T-cell (primary cell): ENCODE results near the gene EPHA3. TPM values are rescaled to one million over a fixed set of nuclear protein-coding genes. Genes with fewer than 3 reads are reported as not detected.

Source experiments
- ATAC-seq, 4 experiments: fragments of 200-7000 bp in 3 of 4; fragments of 150-1000 bp in 1 of 4; cut with Tn5 transposase; replicated peaks in 1 of 4; 1 replicate in 3 of 4; 2 replicates in 1 of 4; pipeline ENCODE4 v1.10.0; 2021; ENCODE audit warnings: moderate library complexity in 3 of 4, mild to moderate bottlenecking in 2 of 4, moderate number of reproducible peaks in 1 of 4
- CTCF ChIA-PET, 2 donors: fragments of 300-600 bp; sonication (Branson Sonifier 250); formaldehyde crosslinking; loops; one replicate each; lab custom pipeline; 2022; ENCODE audit warnings: antibody characterized with exemption in 2 of 2; lab: Charles Lee
- POLR2A ChIA-PET, 2 donors: fragments of 300-600 bp; sonication (Branson Sonifier 250); formaldehyde crosslinking; loops; one replicate each; lab custom pipeline; 2022; ENCODE audit warnings: antibody characterized with exemption in 2 of 2; lab: Charles Lee
- DNase-seq, 35 experiments: peaks; one replicate each; pipeline versions ENCODE4 v3.0.0 to v3.0.0-alpha.2; 2013 to 2023
- H3K27ac ChIP-seq: one replicate; pipeline ENCODE4 v1.5.1; 2013; ENCODE audit warnings: low read length
- H3K27me3 ChIP-seq, 2 experiments: replicated peaks in 1 of 2; 1 replicate in 1 of 2; 2 replicates in 1 of 2; pipeline versions ENCODE4 v1.6.1 to v1.7.0; 2013; ENCODE audit warnings: low read length in 1 of 2, mixed read lengths in 1 of 2; ENCODE audit not compliant: control insufficient read depth in 2 of 2, insufficient read depth in 2 of 2; ENCODE audit errors: extremely low read depth in 1 of 2
- H3K36me3 ChIP-seq, 2 donors: 1 replicate in 1 of 2; 2 replicates in 1 of 2; pipeline versions ENCODE4 v1.6.1 to v1.7.0; 2013; ENCODE audit warnings: low read length in 1 of 2; ENCODE audit not compliant: control insufficient read depth in 2 of 2, insufficient read depth in 1 of 2; ENCODE audit errors: extremely low read depth in 1 of 2
- H3K4me1 ChIP-seq, 2 experiments: 1 replicate in 1 of 2; 2 replicates in 1 of 2; pipeline versions ENCODE4 v1.6.1 to v1.7.0; 2013; ENCODE audit warnings: low read length in 2 of 2, mixed read lengths in 1 of 2; ENCODE audit not compliant: insufficient read depth in 2 of 2, control insufficient read depth in 1 of 2; ENCODE audit errors: extremely low read depth in 1 of 2
- H3K4me3 ChIP-seq, 2 donors: 1 replicate in 1 of 2; 2 replicates in 1 of 2; pipeline versions ENCODE4 v1.5.1 to v1.7.0; 2013; ENCODE audit warnings: mild to moderate bottlenecking in 2 of 2, low read length in 1 of 2, moderate library complexity in 1 of 2; ENCODE audit not compliant: control insufficient read depth in 1 of 2; ENCODE audit errors: extremely low read depth in 1 of 2
- H3K9me3 ChIP-seq: 2 replicates; pipeline ENCODE4 v1.7.0; 2013
- H3K27ac Mint-ChIP-seq, 2 donors: one replicate each; pipeline ENCODE4 v1.8.0; 2020 to 2021; ENCODE audit warnings: mild to moderate bottlenecking in 2 of 2, mixed read lengths in 2 of 2
- H3K27me3 Mint-ChIP-seq, 2 donors: one replicate each; pipeline ENCODE4 v1.8.0; 2021 to 2022; ENCODE audit warnings: mixed read lengths in 2 of 2
- H3K36me3 Mint-ChIP-seq: one replicate; pipeline ENCODE4 v1.8.0; 2021; ENCODE audit warnings: mixed read lengths
- H3K4me1 Mint-ChIP-seq, 3 donors: one replicate each; pipeline ENCODE4 v1.8.0; 2020 to 2022; ENCODE audit warnings: mixed read lengths in 3 of 3, mild to moderate bottlenecking in 1 of 3
- H3K4me3 Mint-ChIP-seq, 3 donors: one replicate each; pipeline ENCODE4 v1.8.0; 2020 to 2022; ENCODE audit warnings: mild to moderate bottlenecking in 3 of 3, mixed read lengths in 3 of 3, moderate library complexity in 3 of 3
- H3K9me3 Mint-ChIP-seq, 3 donors: one replicate each; pipeline ENCODE4 v1.8.0; 2020 to 2022; ENCODE audit warnings: mixed read lengths in 3 of 3
- WGBS: methylation state at CpG from one replicate; pipeline ENCODE4 v1.1.5; 2013; ENCODE audit warnings: missing lambda C conversion rate; ENCODE audit not compliant: insufficient coverage; 5-methylcytosine and 5-hydroxymethylcytosine counted together
- total RNA-seq, 35 experiments: library from RNA in 6 of 35; stranded (reverse) in 6 of 35; fragments of 120-200 nt in 1 of 35; gene quantifications; one replicate each; pipeline versions ENCODE4 v1.2.1 to v1.2.4 and lab custom pipeline; 2013 to 2026

EPHA3 gene
- total RNA-seq, 5 donors from 2014 or later (not counting 1 experiment from before 2014, with no cell fraction given), result not detected

- Mint-ChIP-seq H3K27ac (no peak overlapping the region), H3K27me3 (no peaks in the 10 kb centered on the region), H3K4me3 (no peak overlapping the region), H3K9me3 (peaks cover 3 to 8% (median 6%) of the 10 kb centered on the region in 3 donors), H3K36me3 (no peaks in the 10 kb centered on the region), H3K4me1 (no peaks in the 10 kb centered on the region)
- POLR2A ChIA-PET, result no interaction called here
- DNase-seq (no peak), ATAC-seq (no peak)
- no peaks in the 10 kb centered on the region for H3K27me3 ChIP-seq
- H3K4me1 ChIP-seq, result no peaks in the 10 kb centered on the region
- H3K36me3 ChIP-seq, result no peaks in the 10 kb centered on the region
- no CpG with 5 or more reads among the region's 3 CpGs for WGBS
- no peak overlapping the region for H3K4me3 ChIP-seq
- no peaks in the 10 kb centered on the region for H3K9me3 ChIP-seq
- no peak overlapping the region for H3K27ac ChIP-seq
- CTCF ChIA-PET, result interaction anchor here in 1 of 2 donors (0.7 kb wide), 1 partner anchor 38 kb away, joined by 7 read pairs; no protein-coding TSS in a partner anchor
Measured at GRCh38 chr3:89436846-89437245, 329.4 kb downstream of the EPHA3 start.

GRCh38 chr3:89440386-89440785 lies 333.0 kb downstream of the EPHA3 start:
- Histone ChIP-seq H3K4me1 (no peaks in the 10 kb centered on the region), H3K9me3 (no peaks in the 10 kb centered on the region), H3K27me3 (no peaks in the 10 kb centered on the region), H3K4me3 (no peak overlapping the region), H3K36me3 (no peaks in the 10 kb centered on the region), H3K27ac (no peak overlapping the region)
- Mint-ChIP-seq H3K27ac (no peak overlapping the region), H3K9me3 (peaks cover 6 to 10% (median 8%) of the 10 kb centered on the region in 3 donors), H3K4me3 (no peak overlapping the region), H3K36me3 (no peaks in the 10 kb centered on the region), H3K27me3 (no peaks in the 10 kb centered on the region), H3K4me1 (no peaks in the 10 kb centered on the region)
- CTCF ChIA-PET, result no interaction called here
- WGBS, result 92% methylated on average over 2 of the region's 4 CpGs
- POLR2A ChIA-PET, result no interaction called here
- ATAC-seq (no peak), DNase-seq (no peak)

GRCh38 chr3:89441141-89441540 lies 333.7 kb downstream of the EPHA3 start:
- H3K36me3 Mint-ChIP-seq, result no peaks in the 10 kb centered on the region
- DNase-seq (no peak), ATAC-seq (no peak)
- POLR2A ChIA-PET, result interaction anchor here in 1 of 2 donors (0.6 kb wide), 1 partner anchor 446 kb away, joined by 9 read pairs; no protein-coding TSS in a partner anchor
- H3K9me3 Mint-ChIP-seq, result peaks cover 6 to 15% (median 8%) of the 10 kb centered on the region in 3 donors
- H3K27me3 Mint-ChIP-seq, result no peaks in the 10 kb centered on the region
- no peaks in the 10 kb centered on the region for H3K4me1 ChIP-seq
- H3K4me1 Mint-ChIP-seq, result no peaks in the 10 kb centered on the region
- no peak overlapping the region for H3K27ac ChIP-seq
- CTCF ChIA-PET, result no interaction called here
- no peak overlapping the region for H3K27ac Mint-ChIP-seq
- no peak overlapping the region for H3K4me3 ChIP-seq
- no peak overlapping the region for H3K4me3 Mint-ChIP-seq
- no peaks in the 10 kb centered on the region for H3K27me3 ChIP-seq
- H3K9me3 ChIP-seq, result no peaks in the 10 kb centered on the region
- no peaks in the 10 kb centered on the region for H3K36me3 ChIP-seq

- DNase-seq (no peak), ATAC-seq (no peak)
- peaks cover 6 to 19% (median 14%) of the 10 kb centered on the region in 3 donors for H3K9me3 Mint-ChIP-seq
- Histone ChIP-seq H3K27me3 (no peaks in the 10 kb centered on the region), H3K4me3 (no peak overlapping the region), H3K36me3 (no peaks in the 10 kb centered on the region), H3K4me1 (no peaks in the 10 kb centered on the region), H3K9me3 (no peaks in the 10 kb centered on the region), H3K27ac (no peak overlapping the region)
- no peak overlapping the region for H3K4me3 Mint-ChIP-seq
- H3K36me3 Mint-ChIP-seq, result no peaks in the 10 kb centered on the region
- H3K4me1 Mint-ChIP-seq, result no peaks in the 10 kb centered on the region
- WGBS, result no CpG with 5 or more reads among the region's 1 CpG
- no peaks in the 10 kb centered on the region for H3K27me3 Mint-ChIP-seq
- CTCF ChIA-PET, result no interaction called here
- H3K27ac Mint-ChIP-seq, result no peak overlapping the region
- POLR2A ChIA-PET, result no interaction called here
Measured at GRCh38 chr3:89446593-89446992, 339.2 kb downstream of the EPHA3 start.

GRCh38 chr3:89447243-89447642 lies 339.8 kb downstream of the EPHA3 start:
- no peaks in the 10 kb centered on the region for H3K36me3 ChIP-seq
- Mint-ChIP-seq H3K27me3 (no peaks in the 10 kb centered on the region), H3K4me1 (no peaks in the 10 kb centered on the region), H3K27ac (no peak overlapping the region), H3K9me3 (peaks cover 5 to 19% (median 17%) of the 10 kb centered on the region in 3 donors), H3K4me3 (no peak overlapping the region), H3K36me3 (no peaks in the 10 kb centered on the region)
- DNase-seq (no peak), ATAC-seq (no peak)
- H3K4me1 ChIP-seq, result no peaks in the 10 kb centered on the region
- H3K9me3 ChIP-seq, result no peaks in the 10 kb centered on the region
- no peak overlapping the region for H3K4me3 ChIP-seq
- no peak overlapping the region for H3K27ac ChIP-seq
- 100% methylated on average over 1 of the region's 1 CpG for WGBS
- CTCF ChIA-PET, result no interaction called here
- POLR2A ChIA-PET, result no interaction called here
- no peaks in the 10 kb centered on the region for H3K27me3 ChIP-seq

- Histone ChIP-seq H3K27ac (no peak overlapping the region), H3K36me3 (no peaks in the 10 kb centered on the region), H3K9me3 (no peaks in the 10 kb centered on the region), H3K27me3 (no peaks in the 10 kb centered on the region), H3K4me1 (no peaks in the 10 kb centered on the region), H3K4me3 (no peak overlapping the region)
- no peak for ATAC-seq
- POLR2A ChIA-PET, result no interaction called here
- no peak for DNase-seq
- H3K36me3 Mint-ChIP-seq, result no peaks in the 10 kb centered on the region
- 96% methylated on average over 3 of the region's 4 CpGs for WGBS
- CTCF ChIA-PET, result no interaction called here
- H3K27me3 Mint-ChIP-seq, result no peaks in the 10 kb centered on the region
- H3K4me3 Mint-ChIP-seq, result no peak overlapping the region
- no peak overlapping the region for H3K27ac Mint-ChIP-seq
- no peaks in the 10 kb centered on the region for H3K4me1 Mint-ChIP-seq
- peaks cover 8 to 22% (median 22%) of the 10 kb centered on the region in 3 donors for H3K9me3 Mint-ChIP-seq
Measured at GRCh38 chr3:89449086-89449485, 341.7 kb downstream of the EPHA3 start.

GRCh38 chr3:89452066-89452465 lies 344.6 kb downstream of the EPHA3 start:
- no peak for ATAC-seq
- no peaks in the 10 kb centered on the region for H3K27me3 Mint-ChIP-seq
- Histone ChIP-seq H3K27ac (no peak overlapping the region), H3K27me3 (no peaks in the 10 kb centered on the region), H3K4me1 (no peaks in the 10 kb centered on the region), H3K36me3 (no peaks in the 10 kb centered on the region), H3K4me3 (no peak overlapping the region), H3K9me3 (no peaks in the 10 kb centered on the region)
- no peaks in the 10 kb centered on the region for H3K36me3 Mint-ChIP-seq
- DNase-seq, result no peak
- H3K9me3 Mint-ChIP-seq, result peaks cover 20 to 31% (median 21%) of the 10 kb centered on the region in 3 donors
- no peak overlapping the region for H3K4me3 Mint-ChIP-seq
- WGBS, result no CpG with 5 or more reads among the region's 2 CpGs
- ChIA-PET CTCF (no interaction called here), POLR2A (no interaction called here)
- no peaks in the 10 kb centered on the region for H3K4me1 Mint-ChIP-seq
- H3K27ac Mint-ChIP-seq, result no peak overlapping the region
